ENCODE data around the gene FAM20A.

- TF ChIP-seq CTCF (conservative IDR thresholded peaks at IDR 0.05; ENCODE audit: low read length): no peak
- no peak for TF ChIP-seq EZH2phosphoT487 (IDR thresholded peaks at IDR 0.05; ENCODE audit: borderline replicate concordance)
Measured at GRCh38 chr17:68568581-68568980, 32.6 kb downstream of the FAM20A start.
